Measurements from ENCODE around the gene NEURL3. TPM values are rescaled to one million over a fixed set of nuclear protein-coding genes. Genes with fewer than 3 reads are reported as not detected.

The NEURL3 gene
- total RNA-seq, 1 donor: not detected

DNA sequence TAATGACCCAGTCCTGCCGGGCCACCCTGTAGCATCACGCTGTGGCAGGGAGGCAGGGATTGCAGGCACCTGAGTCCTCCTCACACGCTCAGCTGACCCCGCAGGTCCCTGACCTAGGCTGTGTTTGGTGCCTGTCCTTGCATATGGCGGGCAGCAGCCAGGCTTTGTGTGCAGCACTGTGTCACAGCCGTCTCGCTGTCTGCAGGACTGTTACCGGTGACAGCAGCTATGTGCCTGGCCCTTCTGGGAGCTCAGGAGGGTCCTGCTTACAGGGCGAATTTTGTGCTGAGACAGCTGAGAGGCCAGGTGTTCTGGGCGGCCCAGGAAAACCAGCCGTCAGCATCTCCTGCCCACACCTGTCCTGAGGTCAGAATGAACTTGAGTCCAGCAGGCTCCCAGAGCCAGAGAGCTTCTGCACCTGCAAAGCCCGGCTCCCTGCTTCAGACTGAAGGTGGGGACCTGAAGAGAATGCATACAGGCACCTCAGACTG lies 21.0 kb upstream of the NEURL3 start:
- no peak overlapping the region for H3K4me3 ChIP-seq (ENCODE audit: low read depth, low read length)
- TF ChIP-seq, protein P1, sequence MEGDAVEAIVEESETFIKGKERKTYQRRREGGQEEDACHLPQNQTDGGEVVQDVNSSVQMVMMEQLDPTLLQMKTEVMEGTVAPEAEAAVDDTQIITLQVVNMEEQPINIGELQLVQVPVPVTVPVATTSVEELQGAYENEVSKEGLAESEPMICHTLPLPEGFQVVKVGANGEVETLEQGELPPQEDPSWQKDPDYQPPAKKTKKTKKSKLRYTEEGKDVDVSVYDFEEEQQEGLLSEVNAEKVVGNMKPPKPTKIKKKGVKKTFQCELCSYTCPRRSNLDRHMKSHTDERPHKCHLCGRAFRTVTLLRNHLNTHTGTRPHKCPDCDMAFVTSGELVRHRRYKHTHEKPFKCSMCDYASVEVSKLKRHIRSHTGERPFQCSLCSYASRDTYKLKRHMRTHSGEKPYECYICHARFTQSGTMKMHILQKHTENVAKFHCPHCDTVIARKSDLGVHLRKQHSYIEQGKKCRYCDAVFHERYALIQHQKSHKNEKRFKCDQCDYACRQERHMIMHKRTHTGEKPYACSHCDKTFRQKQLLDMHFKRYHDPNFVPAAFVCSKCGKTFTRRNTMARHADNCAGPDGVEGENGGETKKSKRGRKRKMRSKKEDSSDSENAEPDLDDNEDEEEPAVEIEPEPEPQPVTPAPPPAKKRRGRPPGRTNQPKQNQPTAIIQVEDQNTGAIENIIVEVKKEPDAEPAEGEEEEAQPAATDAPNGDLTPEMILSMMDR (IDR thresholded peaks at IDR 0.05; ENCODE audit: insufficient read depth, low read depth, low read length): no peak
- DNase-seq (ENCODE audit: low read depth): no peak

DNA sequence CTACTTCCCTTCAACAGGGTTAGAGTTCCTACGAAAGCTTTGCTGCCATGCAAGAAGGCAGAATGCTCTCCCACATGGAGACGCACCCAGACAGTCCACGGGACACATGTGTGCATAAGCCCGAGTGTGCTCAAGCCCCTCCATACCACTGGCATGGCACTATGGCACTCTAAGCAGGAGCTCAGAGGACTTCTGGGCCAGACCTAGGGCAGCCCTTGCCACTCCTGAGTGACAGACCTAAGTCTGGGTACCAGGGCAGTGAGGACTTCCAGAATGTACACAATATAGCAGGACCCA lies 20.0 kb upstream of the NEURL3 start:
- DNase-seq (ENCODE audit: low read depth): no peak
- TF ChIP-seq, protein P1 (IDR thresholded peaks at IDR 0.05; ENCODE audit: insufficient read depth, low read depth, low read length): no peak
- no peak overlapping the region for H3K4me3 ChIP-seq (ENCODE audit: low read depth, low read length)

DNA sequence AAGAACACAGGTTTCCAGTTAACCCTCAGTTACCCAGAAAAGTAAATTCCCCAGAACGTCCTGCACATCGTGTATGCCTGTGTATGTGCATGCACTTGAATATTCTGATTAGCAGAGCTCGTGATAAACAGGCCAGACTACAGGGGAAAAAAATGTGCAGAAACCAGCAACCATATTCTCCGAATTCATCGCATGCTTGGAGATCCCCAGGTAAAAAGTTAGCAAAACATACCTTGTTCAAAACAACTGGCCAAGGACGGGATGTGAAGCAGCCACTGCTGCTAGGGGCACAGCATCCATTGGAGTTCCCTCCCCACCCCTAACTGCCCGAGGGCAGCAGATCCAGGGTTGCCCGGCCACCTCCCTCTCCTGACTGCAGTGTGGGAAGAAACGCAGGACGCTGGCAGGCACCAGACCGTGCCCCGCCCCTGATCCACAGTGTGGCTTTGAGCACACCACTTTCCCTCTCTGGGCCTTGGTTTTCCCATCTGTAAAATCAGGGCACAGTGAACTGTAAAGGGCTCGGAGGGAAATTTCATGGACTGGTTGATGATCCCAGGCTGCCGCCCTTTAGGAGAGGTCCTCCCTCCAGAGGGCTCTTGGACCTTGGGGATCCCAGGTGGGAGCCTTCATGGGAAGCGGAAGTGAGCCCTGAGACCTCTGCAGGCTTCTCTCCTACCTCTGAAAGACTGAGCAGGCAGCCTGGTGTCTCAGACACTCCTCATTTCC lies 19.5 kb upstream of the NEURL3 start:
- no peak for DNase-seq (ENCODE audit: low read depth)
- no peak overlapping the region for H3K4me3 ChIP-seq (ENCODE audit: low read depth, low read length)
- TF ChIP-seq, protein P1 (IDR thresholded peaks at IDR 0.05; ENCODE audit: insufficient read depth, low read depth, low read length): no peak

DNA sequence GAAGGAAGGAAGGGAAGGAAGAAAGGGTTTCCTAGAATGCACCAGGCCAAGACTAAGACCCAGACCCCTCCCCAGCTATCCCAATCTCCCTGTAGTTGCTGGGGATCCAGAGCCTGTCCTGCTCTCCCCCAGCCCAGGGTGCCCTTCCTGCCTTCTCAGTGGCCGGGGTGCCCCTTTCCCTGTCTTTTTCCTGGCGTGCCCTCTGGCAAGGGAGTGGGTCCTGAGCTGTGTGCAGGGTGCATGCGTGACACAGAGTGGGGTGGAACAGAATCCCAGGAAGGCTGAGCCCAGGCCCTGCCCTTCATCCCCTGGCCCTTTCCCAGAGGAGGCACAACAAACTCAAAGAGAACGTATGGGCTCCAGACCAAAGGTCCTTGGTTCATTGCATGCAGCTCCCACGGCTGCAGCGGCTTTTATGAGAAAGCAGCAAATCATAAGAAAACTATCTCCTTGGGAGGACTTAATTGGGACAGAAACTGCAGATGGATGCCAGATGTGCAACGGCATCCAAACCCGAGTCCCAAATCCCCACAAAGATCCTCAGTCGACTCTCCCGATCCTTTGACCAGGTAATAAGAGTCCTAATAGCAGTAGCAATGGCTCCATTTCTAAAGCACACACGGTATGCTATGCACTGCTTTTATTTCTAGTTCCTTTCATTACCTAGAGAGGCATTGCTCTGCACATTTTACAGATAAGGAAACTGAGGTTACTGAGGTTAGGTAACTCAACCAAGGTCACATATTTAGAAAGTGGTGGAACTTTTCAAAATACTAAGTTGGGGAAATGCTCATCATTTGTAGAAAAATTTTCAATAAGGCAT lies 18.7 kb upstream of the NEURL3 start:
- H3K4me3 ChIP-seq (ENCODE audit: low read depth, low read length): no peak overlapping the region
- peak; percentile 91 for DNase-seq (ENCODE audit: low read depth)
- TF ChIP-seq, protein P1 (IDR thresholded peaks at IDR 0.05; ENCODE audit: insufficient read depth, low read depth, low read length): no peak

DNA sequence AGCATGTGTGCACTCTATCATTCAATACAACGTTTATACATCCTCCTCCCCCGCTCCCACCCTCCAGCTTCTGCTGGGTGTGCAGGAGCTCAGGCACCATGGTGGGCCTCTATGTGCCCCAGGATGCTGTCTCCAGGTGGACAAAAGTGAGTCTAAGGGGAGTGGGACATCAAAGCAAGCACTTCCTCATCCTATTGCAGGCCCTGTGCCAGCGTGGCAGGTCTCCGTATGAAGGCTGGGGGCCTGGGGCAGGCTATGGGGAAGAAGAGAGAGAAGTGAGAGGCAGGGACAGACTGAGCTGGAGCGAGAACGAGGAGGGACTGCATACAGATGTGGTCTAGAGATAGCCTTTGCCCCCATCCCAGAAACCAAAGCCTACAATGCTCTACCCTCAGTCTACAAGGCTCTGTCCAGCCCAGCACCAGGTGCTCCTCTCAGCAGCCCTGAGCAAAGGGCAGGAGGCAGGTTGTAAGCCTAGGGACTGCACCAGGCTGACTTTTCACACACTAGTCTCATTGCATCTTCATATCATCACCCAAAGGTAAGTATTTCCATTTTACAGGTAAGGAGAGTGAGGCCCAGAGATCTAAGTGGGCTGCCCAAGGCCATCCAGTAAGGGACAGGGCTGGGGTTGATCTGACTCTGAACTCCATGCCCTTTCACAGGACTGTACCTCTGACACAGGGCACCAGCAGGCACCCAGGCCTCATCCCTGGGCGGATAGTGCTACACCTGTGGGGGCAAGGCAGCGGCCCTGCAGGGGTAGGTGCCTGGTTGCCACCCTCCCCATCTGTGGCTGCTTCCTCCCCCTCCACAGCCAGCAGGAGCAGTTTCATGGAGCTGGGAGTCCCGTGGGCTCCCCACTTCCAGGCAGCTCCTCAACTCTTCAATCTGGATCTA lies 17.4 kb upstream of the NEURL3 start:
- TF ChIP-seq, protein P1 (IDR thresholded peaks at IDR 0.05; ENCODE audit: insufficient read depth, low read depth, low read length): no peak
- no peak overlapping the region for H3K4me3 ChIP-seq (ENCODE audit: low read depth, low read length)
- no peak for DNase-seq (ENCODE audit: low read depth)

DNA sequence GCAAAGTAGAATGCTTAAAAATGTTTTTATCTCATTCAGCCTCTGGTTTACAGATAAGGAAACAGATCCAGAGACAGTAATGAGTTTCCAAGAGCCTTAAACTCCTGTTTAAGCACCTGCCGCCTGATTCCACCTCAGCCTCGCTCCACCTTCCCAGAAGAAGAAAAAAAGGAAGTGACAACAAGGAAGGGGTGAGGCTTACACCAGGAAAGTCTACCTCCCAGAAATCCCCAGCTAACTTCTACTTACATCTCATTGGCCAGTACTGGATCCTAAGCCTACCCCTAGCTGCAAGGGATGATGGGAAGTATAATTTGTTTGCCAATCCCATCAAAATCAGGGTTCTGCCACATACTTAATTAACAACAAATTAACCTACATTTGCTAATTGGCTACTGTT lies 16.1 kb upstream of the NEURL3 start:
- H3K4me3 ChIP-seq (ENCODE audit: low read depth, low read length): no peak overlapping the region
- DNase-seq (ENCODE audit: low read depth): no peak
- TF ChIP-seq, protein P1 (IDR thresholded peaks at IDR 0.05; ENCODE audit: insufficient read depth, low read depth, low read length): no peak
